HFFc6 (cell line): ENCODE results near the gene SLC4A5. TPM values are rescaled to one million over a fixed set of nuclear protein-coding genes. Genes with fewer than 3 reads are reported as not detected.

Experiments used
- DNase-seq: peaks from one replicate; pipeline ENCODE4 v3.0.0-alpha.2; 2018
- H3K27ac Mint-ChIP-seq: 2 replicates; pipeline ENCODE4 v1.8.0; 2020; ENCODE audit warnings: mild to moderate bottlenecking, mixed read lengths
- H3K27me3 Mint-ChIP-seq: 2 replicates; pipeline ENCODE4 v1.8.0; 2021; ENCODE audit warnings: mild to moderate bottlenecking, moderate library complexity, mixed read lengths; ENCODE audit not compliant: insufficient read depth
- H3K36me3 Mint-ChIP-seq: 2 replicates; pipeline ENCODE4 v1.8.0; 2021; ENCODE audit warnings: low read depth, mixed read lengths
- H3K4me1 Mint-ChIP-seq: 2 replicates; pipeline ENCODE4 v1.8.0; 2020; ENCODE audit warnings: low read depth, mixed read lengths
- H3K4me3 Mint-ChIP-seq: 2 replicates; pipeline ENCODE4 v1.8.0; 2020; ENCODE audit warnings: mild to moderate bottlenecking, moderate library complexity, mixed read lengths
- H3K9me3 Mint-ChIP-seq: 2 replicates; pipeline ENCODE4 v1.8.0; 2020; ENCODE audit warnings: mild to moderate bottlenecking, mixed read lengths
- total RNA-seq, 6 experiments: library from RNA; stranded (reverse); fragmentation: NEBNext Ultra II Directional; extraction: Animal tissue kit (Norgen Biotek cat#: 25700); gene quantifications; 2 replicates in 1 of 6; 3 replicates in 5 of 6; pipeline ENCODE4 v1.2.3, GENCODE V29; 2021
- TF ChIP-seq, protein P1 (sequence below): fragments of 200-600 bp; sonication (generic); IDR thresholded peaks from 2 replicates; pipeline ENCODE4 v1.5.0; 2021; ENCODE audit warnings: antibody characterized with exemption, mild to moderate bottlenecking

Gene SLC4A5
- total RNA-seq, 6 experiments from 2014 or later, result 0.19 to 0.40 (median 0.31) TPM; not detected in 3

DNA sequence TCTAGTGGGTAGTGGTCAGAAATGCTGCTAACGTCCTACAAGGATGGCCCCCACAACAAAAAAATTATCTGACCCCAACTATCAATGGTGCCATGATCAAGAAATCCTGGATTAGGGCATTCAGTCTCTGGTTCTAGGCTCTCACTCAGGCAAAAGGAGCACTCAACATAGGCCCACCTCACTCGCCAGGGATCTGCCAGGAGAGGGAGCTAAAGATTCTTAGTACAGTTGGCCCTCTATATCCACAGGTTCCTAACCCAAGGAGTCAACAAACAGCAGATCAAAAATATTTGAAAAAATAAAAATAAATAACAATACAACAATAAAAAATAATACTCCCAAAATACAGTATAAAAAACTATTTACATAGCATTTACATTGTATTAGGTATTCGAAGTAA is 10.0 kb downstream of the SLC4A5 start:
- H3K27me3 Mint-ChIP-seq, result peaks cover 4% of the 10 kb centered on the region
- H3K27ac Mint-ChIP-seq, result no peak overlapping the region
- peak; percentile 20 for DNase-seq

DNA sequence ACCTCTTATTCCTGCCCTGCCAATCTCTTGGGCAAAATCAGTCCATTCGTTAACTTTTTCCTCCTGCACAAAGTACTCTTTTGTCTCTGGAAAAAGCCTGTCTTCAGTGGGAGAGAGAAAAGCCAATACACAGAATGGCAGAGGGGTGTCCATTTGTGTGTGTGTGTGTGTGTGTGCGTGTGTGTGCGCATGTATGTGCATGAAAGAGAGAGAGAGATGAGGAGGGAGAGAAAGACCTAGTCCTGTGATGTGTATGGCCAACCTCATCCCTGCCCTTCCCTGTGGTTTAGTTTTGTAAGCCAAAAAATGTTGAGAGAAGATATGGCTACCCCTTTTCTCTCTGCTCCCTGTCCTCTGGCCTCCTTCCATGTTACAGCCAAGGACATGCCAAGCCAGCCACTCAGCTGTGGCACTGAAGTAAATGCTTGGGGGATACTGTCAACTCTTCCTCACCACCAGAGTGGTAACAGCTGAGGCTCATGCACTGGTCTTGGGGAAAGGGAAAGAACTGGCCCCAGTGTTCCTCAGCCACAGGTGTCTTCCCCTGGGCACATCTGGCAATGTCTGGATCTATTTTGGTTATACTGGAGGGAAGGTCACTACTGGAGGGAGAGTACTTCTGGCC is 10.6 kb downstream of the SLC4A5 start:
- H3K9me3 Mint-ChIP-seq, result no peaks in the 10 kb centered on the region
- peaks cover 1% of the 10 kb centered on the region for H3K27me3 Mint-ChIP-seq
- no peak for DNase-seq
- H3K4me3 Mint-ChIP-seq, result no peak overlapping the region
- H3K27ac Mint-ChIP-seq, result no peak overlapping the region
- TF ChIP-seq, protein P1, sequence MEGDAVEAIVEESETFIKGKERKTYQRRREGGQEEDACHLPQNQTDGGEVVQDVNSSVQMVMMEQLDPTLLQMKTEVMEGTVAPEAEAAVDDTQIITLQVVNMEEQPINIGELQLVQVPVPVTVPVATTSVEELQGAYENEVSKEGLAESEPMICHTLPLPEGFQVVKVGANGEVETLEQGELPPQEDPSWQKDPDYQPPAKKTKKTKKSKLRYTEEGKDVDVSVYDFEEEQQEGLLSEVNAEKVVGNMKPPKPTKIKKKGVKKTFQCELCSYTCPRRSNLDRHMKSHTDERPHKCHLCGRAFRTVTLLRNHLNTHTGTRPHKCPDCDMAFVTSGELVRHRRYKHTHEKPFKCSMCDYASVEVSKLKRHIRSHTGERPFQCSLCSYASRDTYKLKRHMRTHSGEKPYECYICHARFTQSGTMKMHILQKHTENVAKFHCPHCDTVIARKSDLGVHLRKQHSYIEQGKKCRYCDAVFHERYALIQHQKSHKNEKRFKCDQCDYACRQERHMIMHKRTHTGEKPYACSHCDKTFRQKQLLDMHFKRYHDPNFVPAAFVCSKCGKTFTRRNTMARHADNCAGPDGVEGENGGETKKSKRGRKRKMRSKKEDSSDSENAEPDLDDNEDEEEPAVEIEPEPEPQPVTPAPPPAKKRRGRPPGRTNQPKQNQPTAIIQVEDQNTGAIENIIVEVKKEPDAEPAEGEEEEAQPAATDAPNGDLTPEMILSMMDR, result no peak
- no peaks in the 10 kb centered on the region for H3K36me3 Mint-ChIP-seq
- H3K4me1 Mint-ChIP-seq, result no peaks in the 10 kb centered on the region

More for the DNA sequence above, 10.0 kb downstream of the SLC4A5 start:
- TF ChIP-seq, protein P1, result peak; percentile 74
- Mint-ChIP-seq H3K4me3 (no peak overlapping the region), H3K4me1 (no peaks in the 10 kb centered on the region), H3K36me3 (no peaks in the 10 kb centered on the region), H3K9me3 (no peaks in the 10 kb centered on the region)

DNA sequence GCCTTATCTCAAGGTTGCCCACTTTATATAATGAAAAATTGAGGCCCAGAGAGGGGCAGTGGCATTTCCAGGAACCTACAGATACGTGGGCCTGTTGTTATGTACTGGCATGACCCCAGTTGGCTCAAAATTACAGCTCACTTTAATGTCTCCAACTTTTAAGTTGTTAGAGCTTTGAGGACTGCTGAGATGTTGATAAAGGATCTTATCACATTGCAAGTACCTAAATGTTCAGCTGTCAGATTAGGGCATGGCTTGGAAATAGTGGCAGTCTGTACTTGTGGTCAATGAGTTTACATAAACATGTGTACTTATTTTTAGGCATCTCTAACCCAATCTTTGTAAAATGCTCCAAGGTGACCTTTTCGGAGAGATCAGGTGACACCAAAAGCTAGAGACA is 14.6 kb downstream of the SLC4A5 start:
- TF ChIP-seq, protein P1, result no peak
- Mint-ChIP-seq H3K36me3 (no peaks in the 10 kb centered on the region), H3K27me3 (peaks cover 4% of the 10 kb centered on the region; the same call in 1 of the 2 replicates), H3K4me3 (no peak overlapping the region), H3K9me3 (no peaks in the 10 kb centered on the region), H3K27ac (no peak overlapping the region), H3K4me1 (no peaks in the 10 kb centered on the region)
- DNase-seq, result no peak

DNA sequence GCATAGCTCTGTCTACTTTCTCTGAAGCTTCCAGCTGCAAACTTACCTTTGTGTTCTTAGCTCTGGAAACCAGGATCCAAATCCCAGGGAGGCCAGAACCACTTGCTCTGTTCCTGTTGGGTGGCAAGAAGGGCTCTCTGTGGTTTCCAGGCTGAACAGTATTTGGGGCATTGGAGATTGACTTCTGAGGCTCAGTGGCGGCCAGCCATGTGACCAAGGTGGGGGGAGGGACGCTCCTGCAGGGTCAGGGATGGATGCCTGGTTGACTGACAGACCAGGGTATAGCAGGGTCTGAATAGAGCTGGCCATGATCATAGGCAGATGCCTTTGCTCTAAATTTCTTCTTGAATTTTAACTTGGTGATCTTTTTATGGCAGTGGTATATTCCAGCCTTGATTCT is 15.1 kb downstream of the SLC4A5 start:
- H3K36me3 Mint-ChIP-seq, result no peaks in the 10 kb centered on the region
- no peaks in the 10 kb centered on the region for H3K9me3 Mint-ChIP-seq
- DNase-seq, result no peak
- H3K27me3 Mint-ChIP-seq, result peaks cover 5% of the 10 kb centered on the region; the same call in 1 of the 2 replicates
- TF ChIP-seq, protein P1, result no peak
- no peak overlapping the region for H3K4me3 Mint-ChIP-seq
- H3K4me1 Mint-ChIP-seq, result no peaks in the 10 kb centered on the region
- H3K27ac Mint-ChIP-seq, result no peak overlapping the region

DNA sequence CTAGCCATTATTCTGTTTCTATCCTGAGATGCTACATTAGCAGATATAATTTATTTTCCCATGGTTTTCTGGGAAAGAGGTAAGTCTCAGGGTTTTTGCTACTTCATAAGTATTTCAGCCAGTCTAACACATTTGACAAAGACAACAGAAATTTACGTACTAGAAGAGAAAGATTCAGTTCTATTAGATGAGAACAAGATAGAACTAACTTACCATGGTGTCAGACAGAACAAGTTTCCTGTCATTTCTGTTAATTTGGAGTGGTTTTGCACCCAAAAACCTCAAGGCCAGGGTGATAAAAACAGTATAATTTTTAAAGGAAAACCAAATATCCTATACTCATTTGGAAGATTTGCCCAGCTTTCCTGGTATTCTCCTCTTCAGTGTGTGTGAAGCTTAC is 15.6 kb downstream of the SLC4A5 start:
- no peak for DNase-seq
- H3K36me3 Mint-ChIP-seq, result no peaks in the 10 kb centered on the region
- no peak overlapping the region for H3K4me3 Mint-ChIP-seq
- no peaks in the 10 kb centered on the region for H3K9me3 Mint-ChIP-seq
- peaks cover 9% of the 10 kb centered on the region; the same call in 1 of the 2 replicates for H3K27me3 Mint-ChIP-seq
- H3K4me1 Mint-ChIP-seq, result no peaks in the 10 kb centered on the region
- TF ChIP-seq, protein P1, result no peak
- H3K27ac Mint-ChIP-seq, result no peak overlapping the region
